ENCODE data around the gene MACROD2. TPM values are rescaled to one million over a fixed set of nuclear protein-coding genes. Genes with fewer than 3 reads are reported as not detected.
A peak's percentile ranks its signal among the peaks of the same experiment; 100 is the strongest.

Gene MACROD2
- total and polyA plus RNA-seq, 2 experiments from 2014 or later = 2.8 to 4.3 TPM

DNA sequence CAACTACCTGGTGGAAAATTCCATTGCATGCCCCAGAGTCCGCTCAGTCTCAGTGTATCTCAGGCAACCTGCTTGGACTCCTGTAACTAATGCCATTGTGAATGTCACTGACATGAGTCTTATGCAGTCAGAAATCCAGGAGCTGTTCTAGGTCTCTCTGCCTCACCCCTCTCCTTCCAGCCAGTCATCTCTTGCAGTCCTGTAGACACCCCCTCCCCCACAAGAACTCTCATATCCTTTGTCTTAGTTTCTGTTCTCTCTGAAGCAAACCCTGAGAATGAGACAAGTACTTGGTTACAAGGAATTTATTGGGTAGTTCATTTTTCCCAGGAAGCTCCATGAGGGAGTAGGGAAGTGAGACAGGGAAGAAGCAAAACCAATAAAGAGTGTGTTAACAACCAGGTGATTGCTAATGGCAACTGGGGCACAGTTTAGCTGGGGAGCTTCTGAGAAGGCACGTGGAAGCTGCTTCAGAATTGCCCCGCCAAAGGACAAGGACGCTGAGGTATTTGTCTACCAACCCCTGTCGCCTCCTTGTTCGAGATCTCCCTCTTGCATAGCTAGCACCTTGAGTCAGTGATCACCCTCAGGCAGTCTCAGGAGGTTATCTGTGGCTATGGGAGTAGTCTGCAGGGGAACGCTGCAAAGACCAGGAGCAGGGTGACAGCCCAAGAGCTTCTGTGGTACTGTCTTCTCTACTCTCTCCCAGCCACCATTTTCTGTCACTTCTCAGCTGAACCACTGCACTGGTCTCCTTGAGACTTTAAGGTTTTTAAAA is 1253.5 kb downstream of the MACROD2 start:
- Mint-ChIP-seq H3K9me3 (peaks cover 3% of the 10 kb centered on the region; the same call in 1 of the 3 replicates), H3K4me1 (peaks cover 10% of the 10 kb centered on the region), H3K27me3 (ENCODE audit: insufficient read depth, low read depth, poor library complexity) (peaks cover 4% of the 10 kb centered on the region), H3K27ac (no peak overlapping the region), H3K36me3 (ENCODE audit: low read depth) (no peaks in the 10 kb centered on the region; the same call in 2 of the 3 replicates), H3K4me3 (no peak overlapping the region)
- ATAC-seq = no peak
- H4K20me1 ChIP-seq (replicated peaks; ENCODE audit: insufficient read depth) = no peaks in the 10 kb centered on the region
- H3K27me3 ChIP-seq (ENCODE audit: insufficient read depth) = no peaks in the 10 kb centered on the region
- no peak for TF ChIP-seq ZNF331 (CRISPR knock-in tag; IDR thresholded peaks at IDR 0.05; ENCODE audit: low read depth)
- no peak for TF ChIP-seq ZNF114 (CRISPR knock-in tag; IDR thresholded peaks at IDR 0.05)
- TF ChIP-seq CREB1 (CRISPR knock-in tag; IDR thresholded peaks at IDR 0.05; ENCODE audit: low read depth) = no peak
- no peak for TF ChIP-seq EZH2 (IDR thresholded peaks at IDR 0.05; ENCODE audit: low read depth, unreplicated experiment)
- no peak for TF ChIP-seq STAT1 (IDR thresholded peaks at IDR 0.05; ENCODE audit: unreplicated experiment)
- TF ChIP-seq, protein P1, sequence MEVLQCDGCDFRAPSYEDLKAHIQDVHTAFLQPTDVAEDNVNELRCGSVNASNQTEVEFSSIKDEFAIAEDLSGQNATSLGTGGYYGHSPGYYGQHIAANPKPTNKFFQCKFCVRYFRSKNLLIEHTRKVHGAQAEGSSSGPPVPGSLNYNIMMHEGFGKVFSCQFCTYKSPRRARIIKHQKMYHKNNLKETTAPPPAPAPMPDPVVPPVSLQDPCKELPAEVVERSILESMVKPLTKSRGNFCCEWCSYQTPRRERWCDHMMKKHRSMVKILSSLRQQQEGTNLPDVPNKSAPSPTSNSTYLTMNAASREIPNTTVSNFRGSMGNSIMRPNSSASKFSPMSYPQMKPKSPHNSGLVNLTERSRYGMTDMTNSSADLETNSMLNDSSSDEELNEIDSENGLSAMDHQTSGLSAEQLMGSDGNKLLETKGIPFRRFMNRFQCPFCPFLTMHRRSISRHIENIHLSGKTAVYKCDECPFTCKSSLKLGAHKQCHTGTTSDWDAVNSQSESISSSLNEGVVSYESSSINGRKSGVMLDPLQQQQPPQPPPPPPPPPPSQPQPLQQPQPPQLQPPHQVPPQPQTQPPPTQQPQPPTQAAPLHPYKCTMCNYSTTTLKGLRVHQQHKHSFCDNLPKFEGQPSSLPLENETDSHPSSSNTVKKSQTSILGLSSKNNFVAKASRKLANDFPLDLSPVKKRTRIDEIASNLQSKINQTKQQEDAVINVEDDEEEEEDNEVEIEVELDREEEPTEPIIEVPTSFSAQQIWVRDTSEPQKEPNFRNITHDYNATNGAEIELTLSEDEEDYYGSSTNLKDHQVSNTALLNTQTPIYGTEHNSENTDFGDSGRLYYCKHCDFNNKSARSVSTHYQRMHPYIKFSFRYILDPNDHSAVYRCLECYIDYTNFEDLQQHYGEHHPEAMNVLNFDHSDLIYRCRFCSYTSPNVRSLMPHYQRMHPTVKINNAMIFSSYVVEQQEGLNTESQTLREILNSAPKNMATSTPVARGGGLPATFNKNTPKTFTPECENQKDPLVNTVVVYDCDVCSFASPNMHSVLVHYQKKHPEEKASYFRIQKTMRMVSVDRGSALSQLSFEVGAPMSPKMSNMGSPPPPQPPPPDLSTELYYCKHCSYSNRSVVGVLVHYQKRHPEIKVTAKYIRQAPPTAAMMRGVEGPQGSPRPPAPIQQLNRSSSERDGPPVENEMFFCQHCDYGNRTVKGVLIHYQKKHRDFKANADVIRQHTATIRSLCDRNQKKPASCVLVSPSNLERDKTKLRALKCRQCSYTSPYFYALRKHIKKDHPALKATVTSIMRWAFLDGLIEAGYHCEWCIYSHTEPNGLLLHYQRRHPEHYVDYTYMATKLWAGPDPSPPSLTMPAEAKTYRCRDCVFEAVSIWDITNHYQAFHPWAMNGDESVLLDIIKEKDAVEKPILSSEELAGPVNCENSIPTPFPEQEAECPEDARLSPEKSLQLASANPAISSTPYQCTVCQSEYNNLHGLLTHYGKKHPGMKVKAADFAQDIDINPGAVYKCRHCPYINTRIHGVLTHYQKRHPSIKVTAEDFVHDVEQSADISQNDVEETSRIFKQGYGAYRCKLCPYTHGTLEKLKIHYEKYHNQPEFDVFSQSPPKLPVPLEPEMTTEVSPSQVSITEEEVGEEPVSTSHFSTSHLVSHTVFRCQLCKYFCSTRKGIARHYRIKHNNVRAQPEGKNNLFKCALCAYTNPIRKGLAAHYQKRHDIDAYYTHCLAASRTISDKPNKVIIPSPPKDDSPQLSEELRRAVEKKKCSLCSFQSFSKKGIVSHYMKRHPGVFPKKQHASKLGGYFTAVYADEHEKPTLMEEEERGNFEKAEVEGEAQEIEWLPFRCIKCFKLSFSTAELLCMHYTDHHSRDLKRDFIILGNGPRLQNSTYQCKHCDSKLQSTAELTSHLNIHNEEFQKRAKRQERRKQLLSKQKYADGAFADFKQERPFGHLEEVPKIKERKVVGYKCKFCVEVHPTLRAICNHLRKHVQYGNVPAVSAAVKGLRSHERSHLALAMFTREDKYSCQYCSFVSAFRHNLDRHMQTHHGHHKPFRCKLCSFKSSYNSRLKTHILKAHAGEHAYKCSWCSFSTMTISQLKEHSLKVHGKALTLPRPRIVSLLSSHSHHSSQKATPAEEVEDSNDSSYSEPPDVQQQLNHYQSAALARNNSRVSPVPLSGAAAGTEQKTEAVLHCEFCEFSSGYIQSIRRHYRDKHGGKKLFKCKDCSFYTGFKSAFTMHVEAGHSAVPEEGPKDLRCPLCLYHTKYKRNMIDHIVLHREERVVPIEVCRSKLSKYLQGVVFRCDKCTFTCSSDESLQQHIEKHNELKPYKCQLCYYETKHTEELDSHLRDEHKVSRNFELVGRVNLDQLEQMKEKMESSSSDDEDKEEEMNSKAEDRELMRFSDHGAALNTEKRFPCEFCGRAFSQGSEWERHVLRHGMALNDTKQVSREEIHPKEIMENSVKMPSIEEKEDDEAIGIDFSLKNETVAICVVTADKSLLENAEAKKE (CRISPR knock-in tag; IDR thresholded peaks at IDR 0.05) = no peak
- TF ChIP-seq, protein P2, sequence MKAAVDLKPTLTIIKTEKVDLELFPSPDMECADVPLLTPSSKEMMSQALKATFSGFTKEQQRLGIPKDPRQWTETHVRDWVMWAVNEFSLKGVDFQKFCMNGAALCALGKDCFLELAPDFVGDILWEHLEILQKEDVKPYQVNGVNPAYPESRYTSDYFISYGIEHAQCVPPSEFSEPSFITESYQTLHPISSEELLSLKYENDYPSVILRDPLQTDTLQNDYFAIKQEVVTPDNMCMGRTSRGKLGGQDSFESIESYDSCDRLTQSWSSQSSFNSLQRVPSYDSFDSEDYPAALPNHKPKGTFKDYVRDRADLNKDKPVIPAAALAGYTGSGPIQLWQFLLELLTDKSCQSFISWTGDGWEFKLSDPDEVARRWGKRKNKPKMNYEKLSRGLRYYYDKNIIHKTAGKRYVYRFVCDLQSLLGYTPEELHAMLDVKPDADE (IDR thresholded peaks at IDR 0.05) = no peak
- TF ChIP-seq, protein P3, sequence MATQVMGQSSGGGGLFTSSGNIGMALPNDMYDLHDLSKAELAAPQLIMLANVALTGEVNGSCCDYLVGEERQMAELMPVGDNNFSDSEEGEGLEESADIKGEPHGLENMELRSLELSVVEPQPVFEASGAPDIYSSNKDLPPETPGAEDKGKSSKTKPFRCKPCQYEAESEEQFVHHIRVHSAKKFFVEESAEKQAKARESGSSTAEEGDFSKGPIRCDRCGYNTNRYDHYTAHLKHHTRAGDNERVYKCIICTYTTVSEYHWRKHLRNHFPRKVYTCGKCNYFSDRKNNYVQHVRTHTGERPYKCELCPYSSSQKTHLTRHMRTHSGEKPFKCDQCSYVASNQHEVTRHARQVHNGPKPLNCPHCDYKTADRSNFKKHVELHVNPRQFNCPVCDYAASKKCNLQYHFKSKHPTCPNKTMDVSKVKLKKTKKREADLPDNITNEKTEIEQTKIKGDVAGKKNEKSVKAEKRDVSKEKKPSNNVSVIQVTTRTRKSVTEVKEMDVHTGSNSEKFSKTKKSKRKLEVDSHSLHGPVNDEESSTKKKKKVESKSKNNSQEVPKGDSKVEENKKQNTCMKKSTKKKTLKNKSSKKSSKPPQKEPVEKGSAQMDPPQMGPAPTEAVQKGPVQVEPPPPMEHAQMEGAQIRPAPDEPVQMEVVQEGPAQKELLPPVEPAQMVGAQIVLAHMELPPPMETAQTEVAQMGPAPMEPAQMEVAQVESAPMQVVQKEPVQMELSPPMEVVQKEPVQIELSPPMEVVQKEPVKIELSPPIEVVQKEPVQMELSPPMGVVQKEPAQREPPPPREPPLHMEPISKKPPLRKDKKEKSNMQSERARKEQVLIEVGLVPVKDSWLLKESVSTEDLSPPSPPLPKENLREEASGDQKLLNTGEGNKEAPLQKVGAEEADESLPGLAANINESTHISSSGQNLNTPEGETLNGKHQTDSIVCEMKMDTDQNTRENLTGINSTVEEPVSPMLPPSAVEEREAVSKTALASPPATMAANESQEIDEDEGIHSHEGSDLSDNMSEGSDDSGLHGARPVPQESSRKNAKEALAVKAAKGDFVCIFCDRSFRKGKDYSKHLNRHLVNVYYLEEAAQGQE (IDR thresholded peaks at IDR 0.05; ENCODE audit: unreplicated experiment) = no peak
- TF ChIP-seq, protein P4, sequence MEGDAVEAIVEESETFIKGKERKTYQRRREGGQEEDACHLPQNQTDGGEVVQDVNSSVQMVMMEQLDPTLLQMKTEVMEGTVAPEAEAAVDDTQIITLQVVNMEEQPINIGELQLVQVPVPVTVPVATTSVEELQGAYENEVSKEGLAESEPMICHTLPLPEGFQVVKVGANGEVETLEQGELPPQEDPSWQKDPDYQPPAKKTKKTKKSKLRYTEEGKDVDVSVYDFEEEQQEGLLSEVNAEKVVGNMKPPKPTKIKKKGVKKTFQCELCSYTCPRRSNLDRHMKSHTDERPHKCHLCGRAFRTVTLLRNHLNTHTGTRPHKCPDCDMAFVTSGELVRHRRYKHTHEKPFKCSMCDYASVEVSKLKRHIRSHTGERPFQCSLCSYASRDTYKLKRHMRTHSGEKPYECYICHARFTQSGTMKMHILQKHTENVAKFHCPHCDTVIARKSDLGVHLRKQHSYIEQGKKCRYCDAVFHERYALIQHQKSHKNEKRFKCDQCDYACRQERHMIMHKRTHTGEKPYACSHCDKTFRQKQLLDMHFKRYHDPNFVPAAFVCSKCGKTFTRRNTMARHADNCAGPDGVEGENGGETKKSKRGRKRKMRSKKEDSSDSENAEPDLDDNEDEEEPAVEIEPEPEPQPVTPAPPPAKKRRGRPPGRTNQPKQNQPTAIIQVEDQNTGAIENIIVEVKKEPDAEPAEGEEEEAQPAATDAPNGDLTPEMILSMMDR (conservative IDR thresholded peaks at IDR 0.05; ENCODE audit: low read depth in 2 of 2) = no peak
- no peak for TF ChIP-seq NANOG (IDR thresholded peaks at IDR 0.05; ENCODE audit: borderline replicate concordance)
- TF ChIP-seq JUNB (IDR thresholded peaks at IDR 0.05; ENCODE audit: unreplicated experiment) = no peak
- TF ChIP-seq POLR2AphosphoS5 (IDR thresholded peaks at IDR 0.05; ENCODE audit: low read depth) = no peak
- TF ChIP-seq EZH2phosphoT487 (IDR thresholded peaks at IDR 0.05; ENCODE audit: unreplicated experiment) = no peak
- no peaks in the 10 kb centered on the region for H3K4me1 ChIP-seq (ENCODE audit: insufficient read depth)
- no peak for DNase-seq (ENCODE audit: low spot score)
- H3K36me3 ChIP-seq (ENCODE audit: insufficient read depth) = no peaks in the 10 kb centered on the region
- H2AFZ ChIP-seq = peak overlapping the region; percentile 52; the same call in 1 of the 2 replicates
- no peak overlapping the region for H3K27ac ChIP-seq (ENCODE audit: low read depth)
- no peaks in the 10 kb centered on the region for H3F3A ChIP-seq (replicated peaks; ENCODE audit: low read depth)
- no peak overlapping the region for H3K4me2 ChIP-seq
- H3K79me2 ChIP-seq (replicated peaks; ENCODE audit: insufficient read depth) = no peaks in the 10 kb centered on the region
- 0 out of 2 replicates have a peak, but pooled peaks cover 5% of the 10 kb centered on the region for H3K9me2 ChIP-seq (ENCODE audit: insufficient read depth)
- H3K4me3 ChIP-seq = no peak overlapping the region

All from GM23338 (cell line).